ENCODE measurements around the gene KRTDAP.

- TF ChIP-seq GATA3 (IDR thresholded peaks at IDR 0.05; ENCODE audit: low read depth, low read length) (no peak), GATA2 (IDR thresholded peaks at IDR 0.05; ENCODE audit: low read depth, low read length) (no peak)
Observed at GRCh38 chr19:35483089-35483488, 7.2 kb downstream of the KRTDAP start.
